ENCODE measurements around the gene SUSD1. TPM values are rescaled to one million over a fixed set of nuclear protein-coding genes. Genes with fewer than 3 reads are reported as not detected.

Gene SUSD1
- total and polyA plus RNA-seq, 2 of the 13 experiments (the other 11 are each of a cell fraction or from before 2014, with no cell fraction given) = 25.9 to 32.3 TPM

DNA sequence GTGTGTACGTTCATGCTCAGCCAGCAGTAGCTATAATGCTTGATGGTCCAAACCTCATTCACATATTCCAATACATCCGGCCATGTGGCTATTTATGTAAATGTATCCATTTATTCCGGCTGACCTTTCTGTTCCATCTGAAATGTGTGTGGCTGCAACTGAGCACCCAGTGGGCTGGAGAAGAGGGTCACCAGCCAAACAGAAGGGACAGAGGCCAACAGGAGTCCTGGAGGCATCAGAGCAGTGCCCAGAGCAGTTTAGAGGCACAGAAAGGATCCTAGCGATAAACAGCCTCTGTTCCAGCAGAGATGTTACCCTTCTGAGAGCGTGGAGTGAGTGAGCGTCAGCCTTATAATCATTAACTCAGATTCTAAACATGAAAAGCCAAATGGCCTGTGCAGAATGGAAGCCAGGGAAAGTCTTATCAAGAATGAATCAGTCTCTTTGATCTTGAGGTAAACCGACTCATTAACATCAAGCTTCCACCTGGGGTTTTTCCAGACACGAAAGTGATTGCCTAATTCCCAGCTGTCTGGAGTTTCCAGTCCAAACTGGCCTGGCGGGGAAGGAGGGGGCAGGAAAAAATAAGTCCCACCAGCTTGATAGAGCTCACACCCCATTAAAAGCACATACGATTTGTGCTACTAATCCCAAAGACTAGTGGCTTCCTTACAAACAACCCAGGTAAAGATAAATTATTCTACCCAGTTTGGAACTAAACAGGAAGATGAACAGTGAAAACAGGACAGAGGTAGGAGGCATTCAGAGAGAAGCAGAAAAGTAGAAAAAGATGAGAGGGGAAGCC is 55.7 kb downstream of the SUSD1 start (continued):
- TF ChIP-seq, protein P1, sequence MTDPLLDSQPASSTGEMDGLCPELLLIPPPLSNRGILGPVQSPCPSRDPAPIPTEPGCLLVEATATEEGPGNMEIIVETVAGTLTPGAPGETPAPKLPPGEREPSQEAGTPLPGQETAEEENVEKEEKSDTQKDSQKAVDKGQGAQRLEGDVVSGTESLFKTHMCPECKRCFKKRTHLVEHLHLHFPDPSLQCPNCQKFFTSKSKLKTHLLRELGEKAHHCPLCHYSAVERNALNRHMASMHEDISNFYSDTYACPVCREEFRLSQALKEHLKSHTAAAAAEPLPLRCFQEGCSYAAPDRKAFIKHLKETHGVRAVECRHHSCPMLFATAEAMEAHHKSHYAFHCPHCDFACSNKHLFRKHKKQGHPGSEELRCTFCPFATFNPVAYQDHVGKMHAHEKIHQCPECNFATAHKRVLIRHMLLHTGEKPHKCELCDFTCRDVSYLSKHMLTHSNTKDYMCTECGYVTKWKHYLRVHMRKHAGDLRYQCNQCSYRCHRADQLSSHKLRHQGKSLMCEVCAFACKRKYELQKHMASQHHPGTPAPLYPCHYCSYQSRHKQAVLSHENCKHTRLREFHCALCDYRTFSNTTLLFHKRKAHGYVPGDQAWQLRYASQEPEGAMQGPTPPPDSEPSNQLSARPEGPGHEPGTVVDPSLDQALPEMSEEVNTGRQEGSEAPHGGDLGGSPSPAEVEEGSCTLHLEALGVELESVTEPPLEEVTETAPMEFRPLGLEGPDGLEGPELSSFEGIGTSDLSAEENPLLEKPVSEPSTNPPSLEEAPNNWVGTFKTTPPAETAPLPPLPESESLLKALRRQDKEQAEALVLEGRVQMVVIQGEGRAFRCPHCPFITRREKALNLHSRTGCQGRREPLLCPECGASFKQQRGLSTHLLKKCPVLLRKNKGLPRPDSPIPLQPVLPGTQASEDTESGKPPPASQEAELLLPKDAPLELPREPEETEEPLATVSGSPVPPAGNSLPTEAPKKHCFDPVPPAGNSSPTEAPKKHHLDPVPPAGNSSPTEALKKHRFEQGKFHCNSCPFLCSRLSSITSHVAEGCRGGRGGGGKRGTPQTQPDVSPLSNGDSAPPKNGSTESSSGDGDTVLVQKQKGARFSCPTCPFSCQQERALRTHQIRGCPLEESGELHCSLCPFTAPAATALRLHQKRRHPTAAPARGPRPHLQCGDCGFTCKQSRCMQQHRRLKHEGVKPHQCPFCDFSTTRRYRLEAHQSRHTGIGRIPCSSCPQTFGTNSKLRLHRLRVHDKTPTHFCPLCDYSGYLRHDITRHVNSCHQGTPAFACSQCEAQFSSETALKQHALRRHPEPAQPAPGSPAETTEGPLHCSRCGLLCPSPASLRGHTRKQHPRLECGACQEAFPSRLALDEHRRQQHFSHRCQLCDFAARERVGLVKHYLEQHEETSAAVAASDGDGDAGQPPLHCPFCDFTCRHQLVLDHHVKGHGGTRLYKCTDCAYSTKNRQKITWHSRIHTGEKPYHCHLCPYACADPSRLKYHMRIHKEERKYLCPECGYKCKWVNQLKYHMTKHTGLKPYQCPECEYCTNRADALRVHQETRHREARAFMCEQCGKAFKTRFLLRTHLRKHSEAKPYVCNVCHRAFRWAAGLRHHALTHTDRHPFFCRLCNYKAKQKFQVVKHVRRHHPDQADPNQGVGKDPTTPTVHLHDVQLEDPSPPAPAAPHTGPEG (CRISPR knock-in tag; IDR thresholded peaks at IDR 0.05) = no peak
- TF ChIP-seq TCF12 (IDR thresholded peaks at IDR 0.05) = no peak
- TF ChIP-seq TCF12 (CRISPR knock-in tag; IDR thresholded peaks at IDR 0.05) = no peak
- no peak for TF ChIP-seq ZNF569 (CRISPR knock-in tag; IDR thresholded peaks at IDR 0.05; ENCODE audit: borderline replicate concordance)
- TF ChIP-seq, protein P2, sequence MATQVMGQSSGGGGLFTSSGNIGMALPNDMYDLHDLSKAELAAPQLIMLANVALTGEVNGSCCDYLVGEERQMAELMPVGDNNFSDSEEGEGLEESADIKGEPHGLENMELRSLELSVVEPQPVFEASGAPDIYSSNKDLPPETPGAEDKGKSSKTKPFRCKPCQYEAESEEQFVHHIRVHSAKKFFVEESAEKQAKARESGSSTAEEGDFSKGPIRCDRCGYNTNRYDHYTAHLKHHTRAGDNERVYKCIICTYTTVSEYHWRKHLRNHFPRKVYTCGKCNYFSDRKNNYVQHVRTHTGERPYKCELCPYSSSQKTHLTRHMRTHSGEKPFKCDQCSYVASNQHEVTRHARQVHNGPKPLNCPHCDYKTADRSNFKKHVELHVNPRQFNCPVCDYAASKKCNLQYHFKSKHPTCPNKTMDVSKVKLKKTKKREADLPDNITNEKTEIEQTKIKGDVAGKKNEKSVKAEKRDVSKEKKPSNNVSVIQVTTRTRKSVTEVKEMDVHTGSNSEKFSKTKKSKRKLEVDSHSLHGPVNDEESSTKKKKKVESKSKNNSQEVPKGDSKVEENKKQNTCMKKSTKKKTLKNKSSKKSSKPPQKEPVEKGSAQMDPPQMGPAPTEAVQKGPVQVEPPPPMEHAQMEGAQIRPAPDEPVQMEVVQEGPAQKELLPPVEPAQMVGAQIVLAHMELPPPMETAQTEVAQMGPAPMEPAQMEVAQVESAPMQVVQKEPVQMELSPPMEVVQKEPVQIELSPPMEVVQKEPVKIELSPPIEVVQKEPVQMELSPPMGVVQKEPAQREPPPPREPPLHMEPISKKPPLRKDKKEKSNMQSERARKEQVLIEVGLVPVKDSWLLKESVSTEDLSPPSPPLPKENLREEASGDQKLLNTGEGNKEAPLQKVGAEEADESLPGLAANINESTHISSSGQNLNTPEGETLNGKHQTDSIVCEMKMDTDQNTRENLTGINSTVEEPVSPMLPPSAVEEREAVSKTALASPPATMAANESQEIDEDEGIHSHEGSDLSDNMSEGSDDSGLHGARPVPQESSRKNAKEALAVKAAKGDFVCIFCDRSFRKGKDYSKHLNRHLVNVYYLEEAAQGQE (IDR thresholded peaks at IDR 0.05; ENCODE audit: borderline replicate concordance in 1 of 2, low read depth in 1 of 2, low read length in 2 of 2) = peak in 1 of 2 experiments; percentile 59; a peak in 1 of 4 replicates
- peak; percentile 94 for TF ChIP-seq PHF21A (CRISPR knock-in tag; IDR thresholded peaks at IDR 0.05)
- TF ChIP-seq ZMYM3 (CRISPR knock-in tag; IDR thresholded peaks at IDR 0.05) = peak; percentile 90
- TF ChIP-seq ZKSCAN8 (CRISPR knock-in tag; IDR thresholded peaks at IDR 0.05; ENCODE audit: borderline replicate concordance) = peak; percentile 83
- peak; percentile 73 for TF ChIP-seq DPF2 (CRISPR knock-in tag; IDR thresholded peaks at IDR 0.05; ENCODE audit: borderline replicate concordance, low read depth)
- peak; percentile 63 for TF ChIP-seq POLR2AphosphoS5 (IDR thresholded peaks at IDR 0.05; ENCODE audit: low read depth, low read length)
- peak; percentile 61 for TF ChIP-seq TBL1XR1 (IDR thresholded peaks at IDR 0.05; ENCODE audit: borderline replicate concordance, low read length, partially characterized antibody)
- TF ChIP-seq, protein P3, sequence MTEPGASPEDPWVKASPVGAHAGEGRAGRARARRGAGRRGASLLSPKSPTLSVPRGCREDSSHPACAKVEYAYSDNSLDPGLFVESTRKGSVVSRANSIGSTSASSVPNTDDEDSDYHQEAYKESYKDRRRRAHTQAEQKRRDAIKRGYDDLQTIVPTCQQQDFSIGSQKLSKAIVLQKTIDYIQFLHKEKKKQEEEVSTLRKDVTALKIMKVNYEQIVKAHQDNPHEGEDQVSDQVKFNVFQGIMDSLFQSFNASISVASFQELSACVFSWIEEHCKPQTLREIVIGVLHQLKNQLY (CRISPR knock-in tag; IDR thresholded peaks at IDR 0.05) = peak; percentile 68; the same call in 1 of the 2 replicates
- no peak for TF ChIP-seq ZNF564 (CRISPR knock-in tag; IDR thresholded peaks at IDR 0.05)
- TF ChIP-seq SKI (IDR thresholded peaks at IDR 0.05; ENCODE audit: partially characterized antibody) = peak; percentile 92
- peak; percentile 84 for TF ChIP-seq RXRB (CRISPR knock-in tag; IDR thresholded peaks at IDR 0.05; ENCODE audit: borderline replicate concordance)
- peak; percentile 47; the same call in 1 of the 2 replicates for TF ChIP-seq KAT7 (CRISPR knock-in tag; IDR thresholded peaks at IDR 0.05; ENCODE audit: borderline replicate concordance)
- TF ChIP-seq TARDBP (CRISPR knock-in tag; IDR thresholded peaks at IDR 0.05) = peak; percentile 79; the same call in 1 of the 2 replicates

Data from HepG2 (cell line).